SK-N-SH treated with all-trans-retinoic acid at 6 μM for 48 hours (cell line): Measurements from ENCODE around the gene PEX10.

Source experiments
- ATAC-seq: fragments of 200-7000 bp; cut with Tn5 transposase; 3 replicates; pipeline ENCODE4 v1.9.1; 2020; ENCODE audit warnings: mild to moderate bottlenecking, moderate library complexity
- CSDC2 ChIP-seq: fragments of 250-450 bp; sonication (Bioruptor Pico); IDR thresholded peaks from 2 replicates; pipeline ENCODE4 v1.5.0; 2020; ENCODE audit warnings: mild to moderate bottlenecking, moderate library complexity
- ESRRG ChIP-seq: fragments of 250-450 bp; sonication (Bioruptor Pico); IDR thresholded peaks from 2 replicates; pipeline ENCODE4 v1.6.1; 2021; ENCODE audit warnings: mild to moderate bottlenecking
- PPARA ChIP-seq: fragments of 250-450 bp; sonication (Bioruptor Pico); IDR thresholded peaks from 2 replicates; pipeline ENCODE4 v1.5.0; 2020; ENCODE audit warnings: mild to moderate bottlenecking, borderline replicate concordance
- TCF4 ChIP-seq: fragments of 250-450 bp; sonication (Bioruptor Pico); IDR thresholded peaks from 2 replicates; pipeline ENCODE4 v1.8.0; 2021; ENCODE audit warnings: mild to moderate bottlenecking, moderate library complexity, borderline replicate concordance
- ZFP3 ChIP-seq: fragments of 250-450 bp; sonication (Bioruptor Pico); IDR thresholded peaks from 2 replicates; pipeline ENCODE4 v1.5.0; 2020; ENCODE audit warnings: mild to moderate bottlenecking, moderate library complexity
- ZFP30 ChIP-seq: fragments of 450-650 bp; formaldehyde crosslinking; IDR thresholded peaks from 2 replicates; pipeline ENCODE4 v1.5.0; 2022; ENCODE audit warnings: mild to moderate bottlenecking, moderate library complexity
- ZNF565 ChIP-seq: fragments of 450-650 bp; formaldehyde crosslinking; conservative IDR thresholded peaks from 2 replicates; pipeline ENCODE4 v1.5.0; 2020; ENCODE audit warnings: low read depth, mild to moderate bottlenecking, moderate library complexity
- TF ChIP-seq, protein P1 (sequence below): fragments of 250-450 bp; sonication (Bioruptor Pico); IDR thresholded peaks from 2 replicates; pipeline ENCODE4 v1.8.0; 2021; ENCODE audit warnings: low read depth, mild to moderate bottlenecking, moderate library complexity, borderline replicate concordance
- TF ChIP-seq, protein P2 (sequence below): fragments of 250-450 bp; sonication (Bioruptor Pico); IDR thresholded peaks from 2 replicates; pipeline ENCODE4 v1.8.0; 2020; ENCODE audit warnings: mild to moderate bottlenecking, moderate library complexity, borderline replicate concordance
- TF ChIP-seq, protein P3 (sequence below): fragments of 250-450 bp; sonication (Bioruptor Pico); IDR thresholded peaks from 2 replicates; pipeline ENCODE4 v1.5.1; 2021; ENCODE audit warnings: mild to moderate bottlenecking, moderate library complexity
- TF ChIP-seq, protein P4 (sequence below): fragments of 250-450 bp; sonication (Bioruptor Pico); IDR thresholded peaks from 2 replicates; pipeline ENCODE4 v1.5.0; 2020; ENCODE audit warnings: mild to moderate bottlenecking, moderate library complexity
- TF ChIP-seq, protein P5 (sequence below): fragments of 250-450 bp; sonication (Bioruptor Pico); IDR thresholded peaks from 2 replicates; pipeline ENCODE4 v1.5.1; 2020; ENCODE audit warnings: low read depth, mild to moderate bottlenecking, moderate library complexity

The PEX10 gene

DNA sequence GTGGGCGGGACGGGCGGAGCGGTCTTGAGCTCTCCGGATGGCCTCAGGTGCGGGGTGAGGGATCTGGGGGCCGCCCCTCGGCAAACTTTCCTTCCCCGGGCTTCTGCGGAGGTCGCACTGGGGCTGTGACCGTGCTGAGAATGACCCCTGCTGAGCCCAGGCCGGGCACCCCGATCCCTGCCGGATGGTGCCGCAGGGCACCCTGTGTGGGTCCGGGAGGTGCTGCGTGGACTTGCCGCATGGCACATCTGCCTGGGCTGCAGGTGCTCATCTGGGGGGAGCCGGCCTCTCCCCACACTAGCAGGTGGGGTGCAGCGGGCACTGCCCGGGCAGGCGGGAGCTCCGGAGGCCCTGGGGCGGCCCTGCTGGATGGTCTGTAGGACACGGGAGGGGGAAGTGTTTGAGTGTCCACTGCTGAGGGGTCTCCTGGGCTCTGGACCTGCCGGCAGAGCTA, 31.8 kb upstream of the PEX10 start:
- TF ChIP-seq ESRRG (CRISPR knock-in tag), result no peak
- TF ChIP-seq, protein P1, sequence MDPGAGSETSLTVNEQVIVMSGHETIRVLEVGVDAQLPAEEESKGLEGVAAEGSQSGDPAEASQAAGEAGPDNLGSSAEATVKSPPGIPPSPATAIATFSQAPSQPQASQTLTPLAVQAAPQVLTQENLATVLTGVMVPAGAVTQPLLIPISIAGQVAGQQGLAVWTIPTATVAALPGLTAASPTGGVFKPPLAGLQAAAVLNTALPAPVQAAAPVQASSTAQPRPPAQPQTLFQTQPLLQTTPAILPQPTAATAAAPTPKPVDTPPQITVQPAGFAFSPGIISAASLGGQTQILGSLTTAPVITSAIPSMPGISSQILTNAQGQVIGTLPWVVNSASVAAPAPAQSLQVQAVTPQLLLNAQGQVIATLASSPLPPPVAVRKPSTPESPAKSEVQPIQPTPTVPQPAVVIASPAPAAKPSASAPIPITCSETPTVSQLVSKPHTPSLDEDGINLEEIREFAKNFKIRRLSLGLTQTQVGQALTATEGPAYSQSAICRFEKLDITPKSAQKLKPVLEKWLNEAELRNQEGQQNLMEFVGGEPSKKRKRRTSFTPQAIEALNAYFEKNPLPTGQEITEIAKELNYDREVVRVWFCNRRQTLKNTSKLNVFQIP (CRISPR knock-in tag), result no peak
- TF ChIP-seq, protein P2, sequence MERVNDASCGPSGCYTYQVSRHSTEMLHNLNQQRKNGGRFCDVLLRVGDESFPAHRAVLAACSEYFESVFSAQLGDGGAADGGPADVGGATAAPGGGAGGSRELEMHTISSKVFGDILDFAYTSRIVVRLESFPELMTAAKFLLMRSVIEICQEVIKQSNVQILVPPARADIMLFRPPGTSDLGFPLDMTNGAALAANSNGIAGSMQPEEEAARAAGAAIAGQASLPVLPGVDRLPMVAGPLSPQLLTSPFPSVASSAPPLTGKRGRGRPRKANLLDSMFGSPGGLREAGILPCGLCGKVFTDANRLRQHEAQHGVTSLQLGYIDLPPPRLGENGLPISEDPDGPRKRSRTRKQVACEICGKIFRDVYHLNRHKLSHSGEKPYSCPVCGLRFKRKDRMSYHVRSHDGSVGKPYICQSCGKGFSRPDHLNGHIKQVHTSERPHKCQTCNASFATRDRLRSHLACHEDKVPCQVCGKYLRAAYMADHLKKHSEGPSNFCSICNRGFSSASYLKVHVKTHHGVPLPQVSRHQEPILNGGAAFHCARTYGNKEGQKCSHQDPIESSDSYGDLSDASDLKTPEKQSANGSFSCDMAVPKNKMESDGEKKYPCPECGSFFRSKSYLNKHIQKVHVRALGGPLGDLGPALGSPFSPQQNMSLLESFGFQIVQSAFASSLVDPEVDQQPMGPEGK (CRISPR knock-in tag), result no peak
- TF ChIP-seq, protein P3, sequence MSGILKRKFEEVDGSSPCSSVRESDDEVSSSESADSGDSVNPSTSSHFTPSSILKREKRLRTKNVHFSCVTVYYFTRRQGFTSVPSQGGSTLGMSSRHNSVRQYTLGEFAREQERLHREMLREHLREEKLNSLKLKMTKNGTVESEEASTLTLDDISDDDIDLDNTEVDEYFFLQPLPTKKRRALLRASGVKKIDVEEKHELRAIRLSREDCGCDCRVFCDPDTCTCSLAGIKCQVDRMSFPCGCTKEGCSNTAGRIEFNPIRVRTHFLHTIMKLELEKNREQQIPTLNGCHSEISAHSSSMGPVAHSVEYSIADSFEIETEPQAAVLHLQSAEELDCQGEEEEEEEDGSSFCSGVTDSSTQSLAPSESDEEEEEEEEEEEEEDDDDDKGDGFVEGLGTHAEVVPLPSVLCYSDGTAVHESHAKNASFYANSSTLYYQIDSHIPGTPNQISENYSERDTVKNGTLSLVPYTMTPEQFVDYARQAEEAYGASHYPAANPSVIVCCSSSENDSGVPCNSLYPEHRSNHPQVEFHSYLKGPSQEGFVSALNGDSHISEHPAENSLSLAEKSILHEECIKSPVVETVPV, result no peak
- TF ChIP-seq PPARA (CRISPR knock-in tag), result no peak
- TF ChIP-seq, protein P4, sequence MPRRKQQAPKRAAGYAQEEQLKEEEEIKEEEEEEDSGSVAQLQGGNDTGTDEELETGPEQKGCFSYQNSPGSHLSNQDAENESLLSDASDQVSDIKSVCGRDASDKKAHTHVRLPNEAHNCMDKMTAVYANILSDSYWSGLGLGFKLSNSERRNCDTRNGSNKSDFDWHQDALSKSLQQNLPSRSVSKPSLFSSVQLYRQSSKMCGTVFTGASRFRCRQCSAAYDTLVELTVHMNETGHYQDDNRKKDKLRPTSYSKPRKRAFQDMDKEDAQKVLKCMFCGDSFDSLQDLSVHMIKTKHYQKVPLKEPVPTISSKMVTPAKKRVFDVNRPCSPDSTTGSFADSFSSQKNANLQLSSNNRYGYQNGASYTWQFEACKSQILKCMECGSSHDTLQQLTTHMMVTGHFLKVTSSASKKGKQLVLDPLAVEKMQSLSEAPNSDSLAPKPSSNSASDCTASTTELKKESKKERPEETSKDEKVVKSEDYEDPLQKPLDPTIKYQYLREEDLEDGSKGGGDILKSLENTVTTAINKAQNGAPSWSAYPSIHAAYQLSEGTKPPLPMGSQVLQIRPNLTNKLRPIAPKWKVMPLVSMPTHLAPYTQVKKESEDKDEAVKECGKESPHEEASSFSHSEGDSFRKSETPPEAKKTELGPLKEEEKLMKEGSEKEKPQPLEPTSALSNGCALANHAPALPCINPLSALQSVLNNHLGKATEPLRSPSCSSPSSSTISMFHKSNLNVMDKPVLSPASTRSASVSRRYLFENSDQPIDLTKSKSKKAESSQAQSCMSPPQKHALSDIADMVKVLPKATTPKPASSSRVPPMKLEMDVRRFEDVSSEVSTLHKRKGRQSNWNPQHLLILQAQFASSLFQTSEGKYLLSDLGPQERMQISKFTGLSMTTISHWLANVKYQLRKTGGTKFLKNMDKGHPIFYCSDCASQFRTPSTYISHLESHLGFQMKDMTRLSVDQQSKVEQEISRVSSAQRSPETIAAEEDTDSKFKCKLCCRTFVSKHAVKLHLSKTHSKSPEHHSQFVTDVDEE (CRISPR knock-in tag), result no peak
- no peak for TF ChIP-seq ZFP30 (CRISPR knock-in tag)
- TF ChIP-seq, protein P5, sequence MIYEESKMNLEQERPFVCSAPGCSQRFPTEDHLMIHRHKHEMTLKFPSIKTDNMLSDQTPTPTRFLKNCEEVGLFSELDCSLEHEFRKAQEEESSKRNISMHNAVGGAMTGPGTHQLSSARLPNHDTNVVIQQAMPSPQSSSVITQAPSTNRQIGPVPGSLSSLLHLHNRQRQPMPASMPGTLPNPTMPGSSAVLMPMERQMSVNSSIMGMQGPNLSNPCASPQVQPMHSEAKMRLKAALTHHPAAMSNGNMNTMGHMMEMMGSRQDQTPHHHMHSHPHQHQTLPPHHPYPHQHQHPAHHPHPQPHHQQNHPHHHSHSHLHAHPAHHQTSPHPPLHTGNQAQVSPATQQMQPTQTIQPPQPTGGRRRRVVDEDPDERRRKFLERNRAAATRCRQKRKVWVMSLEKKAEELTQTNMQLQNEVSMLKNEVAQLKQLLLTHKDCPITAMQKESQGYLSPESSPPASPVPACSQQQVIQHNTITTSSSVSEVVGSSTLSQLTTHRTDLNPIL (CRISPR knock-in tag), result no peak
- no peak for TF ChIP-seq ZFP3 (CRISPR knock-in tag)

DNA sequence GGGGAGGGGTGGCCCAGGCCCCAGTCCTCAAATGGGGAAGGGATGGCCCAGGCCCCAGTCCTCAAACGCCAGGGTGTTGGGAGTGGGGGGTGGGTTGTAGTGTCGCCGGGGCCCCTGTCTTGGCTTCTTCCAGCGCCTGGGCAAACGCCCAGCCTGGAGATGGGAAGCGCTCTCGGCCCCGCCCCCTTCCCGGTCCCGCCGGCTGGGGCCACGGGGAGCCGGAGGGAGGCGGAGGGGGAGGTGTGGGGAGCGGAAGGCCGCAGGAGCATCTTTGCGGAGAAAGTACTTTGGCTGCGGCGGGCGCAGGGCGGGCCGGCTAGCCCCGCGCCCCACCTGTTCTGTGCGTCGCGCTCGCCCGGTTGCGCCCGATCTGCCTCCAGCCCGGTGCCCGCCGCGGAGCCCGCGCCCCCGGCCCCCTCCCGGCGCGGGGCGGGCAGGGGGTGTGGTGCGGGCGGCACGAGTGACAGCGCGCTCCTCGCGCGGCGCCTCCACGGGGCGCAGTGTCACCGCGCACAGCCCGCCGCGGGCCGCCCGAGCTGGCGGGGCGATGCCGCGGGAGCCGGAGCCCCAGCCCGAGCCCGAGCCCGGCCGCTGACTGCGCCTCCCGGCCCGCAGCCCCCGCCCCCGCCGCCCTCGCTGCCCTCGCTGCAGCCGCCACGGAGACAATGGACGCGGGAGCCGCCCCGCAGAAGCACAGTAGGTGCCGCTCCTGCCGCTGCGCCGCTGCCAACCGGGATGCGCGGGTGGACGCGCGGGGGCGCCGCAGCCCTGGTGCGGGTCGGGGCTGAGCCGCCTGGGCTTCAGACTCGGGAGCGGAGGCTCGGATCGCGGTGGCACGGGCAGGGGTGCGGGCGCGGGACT, 31.1 kb upstream of the PEX10 start:
- no peak; the same call in 2 of the 3 replicates for ATAC-seq
- TF ChIP-seq CSDC2 (CRISPR knock-in tag) (no peak), TCF4 (CRISPR knock-in tag) (no peak), ZNF565 (CRISPR knock-in tag) (no peak), PPARA (CRISPR knock-in tag) (no peak), ZFP3 (CRISPR knock-in tag) (no peak)
- TF ChIP-seq, protein P5 (CRISPR knock-in tag), result no peak
- TF ChIP-seq, protein P1 (CRISPR knock-in tag), result no peak
- TF ChIP-seq, protein P2 (CRISPR knock-in tag), result no peak

More for the DNA sequence above, 31.8 kb upstream of the PEX10 start:
- ATAC-seq, result no peak
